ENCODE results near the gene IL36B.

- TF ChIP-seq POLR2A (IDR thresholded peaks at IDR 0.05; ENCODE audit: low read depth, low read length) (no peak), POLR2AphosphoS5 (IDR thresholded peaks at IDR 0.05; ENCODE audit: low read depth, low read length) (no peak), TAF1 (IDR thresholded peaks at IDR 0.05; ENCODE audit: borderline replicate concordance, low read depth, low read length) (no peak)
Observed at GRCh38 chr2:113034016-113034415, 18.7 kb downstream of the IL36B start.

Data from GM12892 (cell line).